ENCODE measurements around the gene FYCO1.

FYCO1 gene

DNA sequence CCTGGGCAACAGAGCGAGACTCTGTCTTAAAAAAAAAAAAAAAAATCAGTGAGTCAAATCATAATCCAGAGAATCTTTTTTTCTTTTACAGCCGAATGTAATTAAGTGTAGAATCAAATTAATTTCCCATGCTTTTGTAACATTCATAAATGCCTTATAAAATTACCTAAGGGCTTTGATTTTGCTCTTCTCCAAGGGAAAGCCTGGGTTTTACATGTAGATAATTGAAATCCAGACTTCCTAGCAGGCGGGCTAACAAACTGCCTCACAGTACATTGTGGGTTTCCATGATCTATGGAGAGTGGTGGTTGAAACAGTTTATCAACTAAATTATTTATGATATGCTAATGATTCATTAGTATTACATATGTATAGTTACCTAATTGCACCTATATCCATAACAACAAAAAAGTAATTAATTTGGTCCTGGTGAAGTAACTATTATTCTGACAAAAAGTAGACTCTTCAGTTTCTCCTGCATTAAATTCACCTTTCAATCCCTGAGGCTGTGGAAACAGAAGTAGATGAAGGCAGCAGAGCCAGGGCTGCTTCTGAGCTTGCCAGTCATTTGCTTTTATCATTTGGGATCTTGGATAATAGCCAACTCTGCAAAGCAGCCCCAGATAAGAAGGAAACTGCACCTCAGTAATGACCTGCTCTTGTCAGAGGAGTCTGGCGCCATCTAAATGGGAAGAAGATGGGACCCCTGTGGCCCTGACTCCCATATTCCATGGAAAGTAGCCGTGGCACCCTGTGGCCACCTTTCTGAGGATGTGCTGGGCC is 99.7 kb downstream of the FYCO1 start:
- TF ChIP-seq ZBTB7A (IDR thresholded peaks at IDR 0.05; ENCODE audit: low read depth), result no peak
- no peak for TF ChIP-seq USF1 (IDR thresholded peaks at IDR 0.05)
- no peak for TF ChIP-seq NFIC (IDR thresholded peaks at IDR 0.05)
- TF ChIP-seq, protein P1, sequence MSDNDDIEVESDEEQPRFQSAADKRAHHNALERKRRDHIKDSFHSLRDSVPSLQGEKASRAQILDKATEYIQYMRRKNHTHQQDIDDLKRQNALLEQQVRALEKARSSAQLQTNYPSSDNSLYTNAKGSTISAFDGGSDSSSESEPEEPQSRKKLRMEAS (IDR thresholded peaks at IDR 0.05), result no peak
- no peak for TF ChIP-seq TAF1 (IDR thresholded peaks at IDR 0.05; ENCODE audit: low read depth)
- no peak for TF ChIP-seq CEBPB (IDR thresholded peaks at IDR 0.05)

DNA sequence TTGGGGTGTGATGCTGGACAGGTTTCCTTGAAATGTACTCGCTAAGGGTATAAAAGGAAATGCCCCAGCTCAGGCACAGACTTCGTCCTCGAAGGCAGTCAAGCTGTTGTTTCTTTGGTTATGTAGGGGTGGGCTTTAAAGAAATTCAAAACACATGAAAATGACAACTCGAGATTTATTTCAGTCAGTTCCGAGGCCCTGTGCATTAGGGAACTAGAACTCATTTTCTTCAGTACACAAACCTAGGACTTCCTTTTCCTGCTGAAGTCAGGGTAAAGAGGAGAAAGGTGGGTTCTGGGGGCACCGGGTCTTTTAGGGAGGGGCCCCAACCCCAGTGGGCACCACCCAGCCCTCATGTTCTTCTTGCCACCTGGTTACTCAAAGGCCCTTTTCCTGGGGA is 101.6 kb downstream of the FYCO1 start:
- TF ChIP-seq CREB1 (IDR thresholded peaks at IDR 0.05; ENCODE audit: low read depth) (no peak), EGR1 (IDR thresholded peaks at IDR 0.05) (no peak), EP300 (IDR thresholded peaks at IDR 0.05; ENCODE audit: borderline replicate concordance) (no peak), TEAD4 (IDR thresholded peaks at IDR 0.05) (no peak), FOXM1 (IDR thresholded peaks at IDR 0.05; ENCODE audit: borderline replicate concordance, low read depth) (no peak), NFIC (IDR thresholded peaks at IDR 0.05) (no peak), USF1 (IDR thresholded peaks at IDR 0.05) (no peak), TAF1 (IDR thresholded peaks at IDR 0.05; ENCODE audit: low read depth) (no peak)
- TF ChIP-seq, protein P2, sequence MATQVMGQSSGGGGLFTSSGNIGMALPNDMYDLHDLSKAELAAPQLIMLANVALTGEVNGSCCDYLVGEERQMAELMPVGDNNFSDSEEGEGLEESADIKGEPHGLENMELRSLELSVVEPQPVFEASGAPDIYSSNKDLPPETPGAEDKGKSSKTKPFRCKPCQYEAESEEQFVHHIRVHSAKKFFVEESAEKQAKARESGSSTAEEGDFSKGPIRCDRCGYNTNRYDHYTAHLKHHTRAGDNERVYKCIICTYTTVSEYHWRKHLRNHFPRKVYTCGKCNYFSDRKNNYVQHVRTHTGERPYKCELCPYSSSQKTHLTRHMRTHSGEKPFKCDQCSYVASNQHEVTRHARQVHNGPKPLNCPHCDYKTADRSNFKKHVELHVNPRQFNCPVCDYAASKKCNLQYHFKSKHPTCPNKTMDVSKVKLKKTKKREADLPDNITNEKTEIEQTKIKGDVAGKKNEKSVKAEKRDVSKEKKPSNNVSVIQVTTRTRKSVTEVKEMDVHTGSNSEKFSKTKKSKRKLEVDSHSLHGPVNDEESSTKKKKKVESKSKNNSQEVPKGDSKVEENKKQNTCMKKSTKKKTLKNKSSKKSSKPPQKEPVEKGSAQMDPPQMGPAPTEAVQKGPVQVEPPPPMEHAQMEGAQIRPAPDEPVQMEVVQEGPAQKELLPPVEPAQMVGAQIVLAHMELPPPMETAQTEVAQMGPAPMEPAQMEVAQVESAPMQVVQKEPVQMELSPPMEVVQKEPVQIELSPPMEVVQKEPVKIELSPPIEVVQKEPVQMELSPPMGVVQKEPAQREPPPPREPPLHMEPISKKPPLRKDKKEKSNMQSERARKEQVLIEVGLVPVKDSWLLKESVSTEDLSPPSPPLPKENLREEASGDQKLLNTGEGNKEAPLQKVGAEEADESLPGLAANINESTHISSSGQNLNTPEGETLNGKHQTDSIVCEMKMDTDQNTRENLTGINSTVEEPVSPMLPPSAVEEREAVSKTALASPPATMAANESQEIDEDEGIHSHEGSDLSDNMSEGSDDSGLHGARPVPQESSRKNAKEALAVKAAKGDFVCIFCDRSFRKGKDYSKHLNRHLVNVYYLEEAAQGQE (IDR thresholded peaks at IDR 0.05; ENCODE audit: low read depth), result no peak
- TF ChIP-seq, protein P1 (IDR thresholded peaks at IDR 0.05), result no peak

DNA sequence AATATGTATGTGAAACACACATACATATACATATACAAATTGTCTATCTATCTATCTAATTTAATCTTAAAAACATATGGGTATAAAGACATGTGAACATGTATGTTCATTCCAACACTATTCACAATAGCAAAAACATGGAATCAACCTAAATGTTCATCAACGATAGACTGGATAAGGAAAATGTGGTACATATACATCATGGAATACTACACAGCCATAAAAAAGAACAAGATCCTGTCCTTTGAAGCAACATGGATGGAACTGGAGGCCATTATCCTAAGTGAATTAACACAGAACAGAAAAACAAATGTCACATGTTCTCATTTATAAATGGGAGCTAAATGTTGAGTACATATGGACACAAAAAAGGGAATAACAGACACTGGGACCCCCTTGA is 103.5 kb downstream of the FYCO1 start:
- TF ChIP-seq EGR1 (IDR thresholded peaks at IDR 0.05) (no peak), TEAD4 (IDR thresholded peaks at IDR 0.05) (no peak), TCF12 (IDR thresholded peaks at IDR 0.05; ENCODE audit: low read depth) (no peak), TAF1 (IDR thresholded peaks at IDR 0.05; ENCODE audit: low read depth) (no peak), RAD21 (IDR thresholded peaks at IDR 0.05; ENCODE audit: low read depth) (no peak), CREB1 (IDR thresholded peaks at IDR 0.05; ENCODE audit: low read depth) (no peak), NFIC (IDR thresholded peaks at IDR 0.05) (no peak), ZBTB7A (IDR thresholded peaks at IDR 0.05; ENCODE audit: low read depth) (no peak), YY1 (IDR thresholded peaks at IDR 0.05; ENCODE audit: low read depth) (no peak), USF1 (IDR thresholded peaks at IDR 0.05) (no peak), EP300 (IDR thresholded peaks at IDR 0.05; ENCODE audit: borderline replicate concordance) (no peak), CEBPB (IDR thresholded peaks at IDR 0.05) (no peak), FOXM1 (IDR thresholded peaks at IDR 0.05; ENCODE audit: borderline replicate concordance, low read depth) (no peak)
- TF ChIP-seq, protein P1 (IDR thresholded peaks at IDR 0.05), result no peak
- TF ChIP-seq, protein P2 (IDR thresholded peaks at IDR 0.05; ENCODE audit: low read depth), result no peak

GRCh38 chr3:45890405-45890804 is 105.2 kb downstream of the FYCO1 start:
- TF ChIP-seq, protein P1 (IDR thresholded peaks at IDR 0.05), result no peak
- TF ChIP-seq RAD21 (IDR thresholded peaks at IDR 0.05; ENCODE audit: low read depth), result peak; percentile 7; the same call in 1 of the 2 replicates
- TF ChIP-seq NFIC (IDR thresholded peaks at IDR 0.05), result peak; percentile 78

DNA sequence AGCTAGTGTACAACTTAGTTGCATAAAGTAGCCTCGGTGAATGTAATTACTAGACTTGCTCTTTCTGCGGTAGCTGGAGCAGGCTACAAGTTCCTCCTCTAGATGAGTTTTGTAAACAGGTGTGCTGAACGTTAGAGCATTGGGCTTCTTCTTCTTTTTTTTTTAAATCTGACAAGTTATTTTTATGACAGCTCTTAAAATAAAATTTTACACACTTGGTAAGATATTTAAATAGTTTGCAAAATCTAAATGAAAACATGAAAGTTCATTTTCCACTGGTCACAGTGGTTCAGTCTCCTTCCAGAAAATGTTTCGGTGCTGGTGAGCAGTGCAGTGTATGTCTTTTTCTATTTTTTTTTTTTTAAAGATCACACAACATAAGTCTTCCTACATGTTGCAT is 106.3 kb downstream of the FYCO1 start:
- TF ChIP-seq ZBTB7A (IDR thresholded peaks at IDR 0.05; ENCODE audit: low read depth) (no peak), FOXM1 (IDR thresholded peaks at IDR 0.05; ENCODE audit: borderline replicate concordance, low read depth) (no peak)
